HUES6 (cell line): ENCODE results near the gene RNF150.
"Not testable (repeated sequence)": the region's sequence is repeated elsewhere in the genome, so short reads cannot be mapped to it uniquely, and the experiment has no call there.

Experiments
- H3K27ac ChIP-seq: 2 replicates; pipeline ENCODE4 v1.7.0; 2013; ENCODE audit warnings: low read depth, mild to moderate bottlenecking, low read length, inconsistent platforms
- H3K27me3 ChIP-seq: 2 replicates; pipeline ENCODE4 v1.6.1; 2013; ENCODE audit warnings: low read length; ENCODE audit not compliant: control insufficient read depth, insufficient read depth
- H3K36me3 ChIP-seq: 2 replicates; pipeline ENCODE4 v1.6.1; 2013; ENCODE audit warnings: low read length; ENCODE audit not compliant: control insufficient read depth, insufficient read depth
- H3K4me1 ChIP-seq: 2 replicates; pipeline ENCODE4 v1.6.1; 2013; ENCODE audit warnings: low read length; ENCODE audit not compliant: control insufficient read depth, insufficient read depth
- H3K4me3 ChIP-seq: 2 replicates; pipeline ENCODE4 v1.5.1; 2013; ENCODE audit warnings: low read depth, low read length
- H3K9ac ChIP-seq: one replicate; pipeline ENCODE4 v1.6.1; 2013; ENCODE audit warnings: mild to moderate bottlenecking, low read length
- H3K9me3 ChIP-seq: 2 replicates; pipeline ENCODE4 v1.6.1; 2013; ENCODE audit warnings: low read depth, low read length; ENCODE audit not compliant: control insufficient read depth, insufficient read depth

Gene RNF150

DNA sequence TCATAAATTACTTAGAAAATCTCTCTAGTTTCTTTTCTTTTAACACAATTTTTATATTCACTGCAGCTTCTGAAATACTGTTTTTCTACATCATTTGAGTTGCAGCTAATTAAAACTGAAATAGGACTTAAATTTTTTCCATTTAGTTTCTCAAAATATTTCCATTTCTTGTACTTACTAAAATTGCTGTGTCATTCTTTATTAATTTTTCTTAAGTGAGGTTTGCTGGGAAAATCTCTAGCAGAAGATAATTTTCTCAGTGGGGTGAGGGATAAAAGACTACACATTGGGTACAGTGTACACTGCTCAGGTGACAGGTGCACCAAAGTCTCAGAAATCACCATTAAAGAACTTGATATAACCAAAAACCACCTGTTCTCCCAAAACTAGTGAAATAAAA is 57.7 kb downstream of the RNF150 start:
- Histone ChIP-seq H3K4me1 (no peaks in the 10 kb centered on the region), H3K27ac (no peak overlapping the region), H3K27me3 (no peaks in the 10 kb centered on the region), H3K9me3 (no peaks in the 10 kb centered on the region), H3K4me3 (no peak overlapping the region), H3K9ac (no peak overlapping the region), H3K36me3 (no peaks in the 10 kb centered on the region)

DNA sequence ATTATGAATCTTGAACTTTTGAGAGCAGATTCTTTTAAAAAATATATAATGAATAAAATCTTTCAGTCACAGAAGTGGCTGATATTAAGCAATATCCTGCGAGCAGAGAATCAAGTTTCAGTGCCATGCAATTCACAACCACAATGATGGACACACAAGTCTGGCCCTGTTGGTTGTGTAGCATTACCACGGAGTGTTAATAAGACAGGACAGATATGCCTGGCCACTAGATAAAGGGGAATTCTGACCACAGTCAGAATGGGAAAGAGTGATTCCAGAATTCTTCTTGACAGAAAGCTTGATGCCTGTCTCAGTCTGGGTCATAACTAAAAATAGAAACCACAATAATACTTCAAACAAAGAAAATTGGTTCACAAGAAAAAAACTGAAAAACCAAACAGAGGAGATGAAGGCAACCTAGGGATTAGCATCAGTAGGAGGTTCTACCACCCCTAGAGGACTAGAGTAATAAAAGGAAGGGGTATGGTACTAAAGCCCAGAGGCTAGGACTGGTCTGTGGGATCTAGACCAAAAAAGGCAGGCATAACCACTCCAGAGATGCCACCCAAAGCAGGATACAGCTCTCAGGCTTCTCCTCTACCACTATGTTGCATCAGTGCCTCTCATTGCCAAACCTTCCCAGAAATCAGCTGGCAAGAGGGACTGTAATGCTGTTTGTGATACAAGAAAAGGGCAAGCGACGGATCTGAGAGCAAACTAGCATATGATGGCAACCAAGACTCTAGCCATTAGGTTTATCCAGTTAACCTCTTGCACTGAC is 59.0 kb downstream of the RNF150 start:
- Histone ChIP-seq H3K9me3 (no peaks in the 10 kb centered on the region), H3K9ac (no peak overlapping the region), H3K4me3 (no peak overlapping the region), H3K4me1 (no peaks in the 10 kb centered on the region), H3K27me3 (no peaks in the 10 kb centered on the region), H3K27ac (no peak overlapping the region), H3K36me3 (no peaks in the 10 kb centered on the region)

DNA sequence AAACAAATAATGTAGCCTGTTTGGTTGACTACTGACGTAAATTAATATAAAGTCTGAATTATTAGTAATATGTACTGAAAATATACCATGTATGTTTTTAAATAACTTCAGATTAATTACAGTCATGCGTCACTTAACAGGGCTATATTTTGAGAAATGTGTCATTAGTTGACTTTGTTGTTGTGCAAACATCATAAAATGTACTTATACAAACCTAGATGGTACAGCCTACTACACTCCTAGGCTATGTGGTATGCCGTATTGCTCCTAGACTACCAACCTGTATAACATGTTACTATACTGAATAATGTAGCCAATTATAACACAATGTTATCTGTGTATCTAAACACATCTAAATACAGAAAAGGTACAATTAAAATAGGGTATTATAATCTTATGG is 66.6 kb downstream of the RNF150 start:
- Histone ChIP-seq H3K9me3 (no peaks in the 10 kb centered on the region), H3K4me3 (no peak overlapping the region), H3K4me1 (no peaks in the 10 kb centered on the region), H3K27ac (no peak overlapping the region), H3K9ac (no peak overlapping the region), H3K36me3 (no peaks in the 10 kb centered on the region), H3K27me3 (no peaks in the 10 kb centered on the region)

DNA sequence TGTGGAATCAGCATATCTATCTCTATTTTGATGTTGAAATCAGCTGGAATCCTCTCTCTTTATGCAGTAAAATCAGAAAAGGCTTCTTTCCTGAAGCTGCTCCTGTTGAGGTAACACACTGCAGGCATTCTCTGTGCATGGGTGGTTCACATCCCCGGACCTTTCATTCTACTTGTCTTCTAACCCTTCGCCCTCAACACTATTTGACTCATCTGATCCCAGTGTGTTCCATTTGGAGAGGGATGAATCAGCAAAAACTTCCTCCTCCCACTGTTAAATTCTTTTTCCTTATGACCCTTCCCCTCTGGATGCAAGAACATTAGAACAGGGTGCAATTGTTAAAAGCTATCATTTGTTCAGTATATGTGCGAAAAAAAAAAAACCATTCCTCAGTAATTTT is 67.4 kb downstream of the RNF150 start:
- Histone ChIP-seq H3K4me3 (no peak overlapping the region), H3K27me3 (no peaks in the 10 kb centered on the region), H3K9ac (no peak overlapping the region), H3K4me1 (no peaks in the 10 kb centered on the region), H3K36me3 (no peaks in the 10 kb centered on the region), H3K27ac (no peak overlapping the region), H3K9me3 (no peaks in the 10 kb centered on the region)

DNA sequence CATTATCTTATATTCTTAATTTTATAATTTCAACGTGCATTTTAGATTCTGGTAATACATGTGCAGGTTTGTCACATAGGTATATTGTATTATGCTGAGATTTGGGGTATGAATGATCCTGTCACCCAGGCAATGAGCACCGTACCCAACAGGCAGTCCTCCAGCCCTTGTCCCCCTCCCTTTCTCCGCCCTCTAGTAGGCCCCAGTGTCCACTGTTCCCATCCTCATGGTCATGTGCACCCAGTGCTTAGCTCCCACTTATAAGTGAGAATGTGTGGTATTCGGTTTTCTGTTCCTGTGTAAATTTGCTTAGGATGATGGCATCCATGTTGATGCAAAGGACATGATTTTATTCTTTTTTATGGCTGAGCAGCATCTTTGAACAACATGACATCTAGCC is 70.6 kb downstream of the RNF150 start:
- no peaks in the 10 kb centered on the region for H3K9me3 ChIP-seq
- H3K9ac ChIP-seq = no peak overlapping the region
- no peak overlapping the region for H3K27ac ChIP-seq
- no peaks in the 10 kb centered on the region for H3K4me1 ChIP-seq
- no peaks in the 10 kb centered on the region for H3K27me3 ChIP-seq
- H3K4me3 ChIP-seq = no peak overlapping the region
- H3K36me3 ChIP-seq = no peaks in the 10 kb centered on the region

DNA sequence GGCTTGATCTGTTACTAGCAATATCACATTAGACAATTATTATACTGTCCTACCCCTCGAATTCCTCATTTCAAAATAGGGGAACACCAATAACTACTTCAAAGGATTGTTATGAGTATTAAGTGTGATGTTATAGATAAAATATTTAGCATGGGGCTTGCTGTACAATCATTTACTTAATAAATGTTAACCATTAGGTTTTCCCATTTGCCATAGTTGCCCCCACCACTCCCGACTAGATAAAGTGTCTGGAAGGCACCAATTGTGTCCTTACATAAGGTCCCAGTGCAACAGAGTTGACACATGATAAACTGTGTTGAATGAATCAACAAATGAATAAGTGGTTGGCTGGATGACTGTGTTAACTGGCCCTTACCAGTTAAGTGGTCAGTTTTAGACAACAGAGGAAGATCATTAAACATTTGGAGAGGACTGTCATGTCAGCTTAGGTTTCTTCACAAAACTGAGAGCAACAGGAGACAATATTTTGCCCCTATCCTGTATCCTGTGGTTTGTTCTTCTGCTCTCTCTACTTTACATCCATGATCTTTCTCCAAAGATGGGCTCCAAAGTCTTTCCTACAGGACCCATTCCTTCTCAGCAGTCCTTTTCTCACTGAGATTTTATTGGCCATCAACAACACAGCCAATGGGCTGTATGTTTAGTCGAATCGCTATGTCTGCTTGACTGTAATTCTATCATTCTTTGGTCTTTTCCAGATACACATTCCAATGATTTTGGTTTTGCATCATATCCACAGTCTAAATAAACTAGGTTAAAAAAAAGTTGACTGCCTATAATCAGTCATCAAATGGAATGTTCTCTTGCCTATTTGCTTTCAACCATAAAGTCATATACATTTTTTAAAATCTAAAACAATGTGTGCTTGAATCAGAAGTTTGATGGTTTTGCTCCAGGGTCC is 74.4 kb downstream of the RNF150 start:
- Histone ChIP-seq H3K4me1 (no peaks in the 10 kb centered on the region), H3K36me3 (no peaks in the 10 kb centered on the region), H3K27me3 (no peaks in the 10 kb centered on the region), H3K27ac (no peak overlapping the region), H3K9me3 (no peaks in the 10 kb centered on the region), H3K4me3 (no peak overlapping the region), H3K9ac (no peak overlapping the region)

DNA sequence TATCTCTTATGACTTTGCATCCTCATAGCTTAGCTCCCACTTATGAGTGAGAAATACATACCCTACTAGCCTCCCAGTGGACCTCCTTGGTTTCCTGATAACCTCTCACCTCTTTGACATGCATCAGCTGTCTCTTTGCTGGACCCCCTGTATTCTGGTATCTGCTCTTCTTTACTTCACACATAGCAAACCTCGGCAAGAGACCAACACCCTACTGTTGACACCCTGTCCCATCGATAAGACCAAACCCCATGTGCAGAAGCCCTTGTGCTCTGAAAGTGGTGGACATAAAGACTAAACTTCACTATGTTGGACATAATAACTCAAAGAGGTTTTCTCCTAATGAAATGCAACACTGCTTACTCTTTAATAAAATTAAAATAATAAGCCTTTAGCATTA is 75.7 kb downstream of the RNF150 start:
- H3K4me3 ChIP-seq = no peak overlapping the region
- no peak overlapping the region for H3K9ac ChIP-seq
- H3K4me1 ChIP-seq = no peaks in the 10 kb centered on the region
- H3K27ac ChIP-seq = no peak overlapping the region
- no peaks in the 10 kb centered on the region for H3K36me3 ChIP-seq
- no peaks in the 10 kb centered on the region for H3K9me3 ChIP-seq
- H3K27me3 ChIP-seq = no peaks in the 10 kb centered on the region

DNA sequence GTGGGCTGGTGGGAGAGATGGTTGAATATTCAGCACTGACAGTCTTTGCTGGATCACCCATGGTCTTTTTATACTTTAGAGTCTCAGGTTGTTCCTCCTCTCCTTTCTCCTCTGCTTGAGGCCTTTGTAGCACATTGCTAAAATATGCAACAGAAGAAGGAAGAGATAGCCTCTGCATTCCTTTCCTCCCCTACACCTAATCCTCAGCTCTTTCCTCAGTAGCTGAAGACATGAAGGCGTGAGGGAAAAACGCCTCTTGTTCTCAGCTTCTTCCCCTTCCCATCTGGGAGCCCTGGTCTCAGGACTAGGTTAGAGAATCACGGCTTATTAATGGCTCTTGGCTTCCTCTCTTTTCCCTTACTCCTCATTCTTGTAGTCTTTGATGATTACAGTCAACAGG is 76.8 kb downstream of the RNF150 start:
- Histone ChIP-seq H3K27me3 (no peaks in the 10 kb centered on the region), H3K27ac (no peak overlapping the region), H3K4me3 (no peak overlapping the region), H3K9ac (no peak overlapping the region), H3K4me1 (no peaks in the 10 kb centered on the region), H3K36me3 (no peaks in the 10 kb centered on the region), H3K9me3 (peaks cover 6% of the 10 kb centered on the region)

DNA sequence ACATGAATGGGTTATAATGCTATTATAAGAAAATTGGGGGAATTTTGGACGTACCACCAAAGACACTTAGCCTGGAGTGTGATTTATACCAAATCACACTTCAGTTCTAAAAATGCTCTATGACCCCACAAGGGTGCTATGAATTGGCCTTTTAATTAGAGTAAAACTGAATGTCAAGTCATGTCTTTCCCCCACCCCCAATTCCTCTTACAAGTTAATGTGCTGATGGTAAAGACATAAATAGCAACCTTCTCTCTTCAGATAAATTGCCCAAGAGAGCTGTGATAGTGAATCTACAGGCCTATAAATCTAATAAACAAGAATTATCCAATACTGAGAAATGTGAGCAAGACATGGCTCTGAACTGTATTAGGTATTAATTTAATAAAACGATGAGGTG is 78.8 kb downstream of the RNF150 start:
- no peak overlapping the region for H3K9ac ChIP-seq
- no peak overlapping the region for H3K27ac ChIP-seq
- H3K4me1 ChIP-seq = no peaks in the 10 kb centered on the region
- peaks cover 20% of the 10 kb centered on the region for H3K9me3 ChIP-seq
- no peak overlapping the region for H3K4me3 ChIP-seq
- H3K36me3 ChIP-seq = no peaks in the 10 kb centered on the region
- H3K27me3 ChIP-seq = no peaks in the 10 kb centered on the region

DNA sequence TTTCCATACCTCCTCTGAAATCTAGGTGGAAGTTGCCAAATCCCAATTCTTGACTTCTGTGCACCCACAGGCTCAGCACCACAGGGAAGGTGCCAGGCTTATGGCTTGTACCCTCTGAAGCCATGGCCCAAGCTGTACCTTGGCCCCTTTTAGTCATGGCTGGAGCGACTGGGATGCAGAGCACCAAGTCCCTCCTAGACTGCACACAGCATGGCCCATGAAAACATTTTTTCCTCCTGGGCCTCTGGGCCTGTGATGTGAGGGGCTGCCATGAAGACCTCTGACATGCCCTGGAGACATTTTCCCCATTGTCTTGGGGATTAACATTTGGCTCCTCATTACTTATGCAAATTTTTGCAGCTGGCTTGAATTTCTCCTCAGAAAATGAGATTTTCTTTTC is 82.3 kb downstream of the RNF150 start:
- H3K36me3 ChIP-seq, H3K27me3 ChIP-seq, H3K9ac ChIP-seq, H3K4me3 ChIP-seq, H3K27ac ChIP-seq, H3K4me1 ChIP-seq: not testable (repeated sequence)
- H3K9me3 ChIP-seq = peaks cover 20% of the 10 kb centered on the region

DNA sequence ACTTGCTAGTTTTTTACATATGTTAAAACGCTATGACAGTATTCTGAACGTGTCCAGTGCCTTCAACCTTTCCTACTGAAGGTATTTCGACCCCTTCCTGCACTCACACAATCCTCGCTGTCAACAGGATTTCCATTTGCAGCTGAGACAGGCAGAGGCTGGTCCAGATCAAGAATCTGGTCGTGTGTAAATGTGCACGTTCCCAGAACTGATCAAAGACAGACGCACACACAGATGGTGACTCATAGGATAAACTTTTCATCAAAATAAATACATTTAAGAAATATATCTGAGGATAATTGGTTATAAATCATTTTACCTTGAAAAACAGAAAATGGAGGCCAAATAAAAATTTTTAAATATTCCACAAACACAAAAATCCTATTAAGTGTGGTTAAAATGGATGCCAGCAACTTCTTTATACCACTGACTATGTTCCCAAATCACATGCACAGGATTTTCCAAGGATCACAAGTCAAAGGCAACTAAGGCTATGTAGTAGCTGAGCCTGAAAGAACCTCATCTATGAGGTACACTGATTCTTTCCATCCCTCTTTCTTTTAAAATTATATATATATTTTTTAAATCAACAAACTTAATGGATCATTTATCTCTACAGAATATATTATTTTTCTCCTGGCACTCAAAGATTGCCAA is 85.9 kb downstream of the RNF150 start:
- H3K27me3 ChIP-seq = no peaks in the 10 kb centered on the region
- H3K9ac ChIP-seq = no peak overlapping the region
- H3K27ac ChIP-seq = no peak overlapping the region
- no peaks in the 10 kb centered on the region for H3K4me1 ChIP-seq
- no peaks in the 10 kb centered on the region for H3K36me3 ChIP-seq
- H3K4me3 ChIP-seq = no peak overlapping the region
- peaks cover 20% of the 10 kb centered on the region for H3K9me3 ChIP-seq
